ENCODE results near the gene ARID1B.

Gene ARID1B

DNA sequence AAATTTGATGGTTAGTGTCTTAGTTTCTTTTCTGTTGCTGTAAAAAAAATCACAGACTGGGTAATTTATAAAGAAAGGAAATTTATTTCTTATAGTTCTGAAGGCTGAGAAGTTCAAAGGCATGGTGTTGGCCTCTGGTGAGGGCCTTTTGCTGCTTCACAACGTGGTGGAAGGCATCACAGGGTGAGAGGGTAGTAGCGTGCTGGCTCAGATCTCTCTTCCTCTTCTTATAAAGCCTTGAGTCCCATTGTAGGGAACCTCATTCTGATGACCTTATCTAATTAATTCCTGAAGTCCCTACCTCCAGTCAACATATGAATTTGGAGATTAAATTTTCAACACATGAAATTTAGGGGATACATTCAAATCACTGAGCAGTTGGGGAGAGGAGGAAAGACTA lies 62.0 kb downstream of the ARID1B start:
- no peak for DNase-seq (ENCODE audit: low spot score)
- in situ Hi-C loops (cut with MboI; ENCODE audit: low sequenced_read_pairs, unreplicated experiment), result no loop called here
- TF ChIP-seq, protein P1, sequence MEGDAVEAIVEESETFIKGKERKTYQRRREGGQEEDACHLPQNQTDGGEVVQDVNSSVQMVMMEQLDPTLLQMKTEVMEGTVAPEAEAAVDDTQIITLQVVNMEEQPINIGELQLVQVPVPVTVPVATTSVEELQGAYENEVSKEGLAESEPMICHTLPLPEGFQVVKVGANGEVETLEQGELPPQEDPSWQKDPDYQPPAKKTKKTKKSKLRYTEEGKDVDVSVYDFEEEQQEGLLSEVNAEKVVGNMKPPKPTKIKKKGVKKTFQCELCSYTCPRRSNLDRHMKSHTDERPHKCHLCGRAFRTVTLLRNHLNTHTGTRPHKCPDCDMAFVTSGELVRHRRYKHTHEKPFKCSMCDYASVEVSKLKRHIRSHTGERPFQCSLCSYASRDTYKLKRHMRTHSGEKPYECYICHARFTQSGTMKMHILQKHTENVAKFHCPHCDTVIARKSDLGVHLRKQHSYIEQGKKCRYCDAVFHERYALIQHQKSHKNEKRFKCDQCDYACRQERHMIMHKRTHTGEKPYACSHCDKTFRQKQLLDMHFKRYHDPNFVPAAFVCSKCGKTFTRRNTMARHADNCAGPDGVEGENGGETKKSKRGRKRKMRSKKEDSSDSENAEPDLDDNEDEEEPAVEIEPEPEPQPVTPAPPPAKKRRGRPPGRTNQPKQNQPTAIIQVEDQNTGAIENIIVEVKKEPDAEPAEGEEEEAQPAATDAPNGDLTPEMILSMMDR (IDR thresholded peaks at IDR 0.05; ENCODE audit: borderline replicate concordance, control extremely low read depth, extremely low read depth, insufficient read depth, missing control alignments), result no peak

DNA sequence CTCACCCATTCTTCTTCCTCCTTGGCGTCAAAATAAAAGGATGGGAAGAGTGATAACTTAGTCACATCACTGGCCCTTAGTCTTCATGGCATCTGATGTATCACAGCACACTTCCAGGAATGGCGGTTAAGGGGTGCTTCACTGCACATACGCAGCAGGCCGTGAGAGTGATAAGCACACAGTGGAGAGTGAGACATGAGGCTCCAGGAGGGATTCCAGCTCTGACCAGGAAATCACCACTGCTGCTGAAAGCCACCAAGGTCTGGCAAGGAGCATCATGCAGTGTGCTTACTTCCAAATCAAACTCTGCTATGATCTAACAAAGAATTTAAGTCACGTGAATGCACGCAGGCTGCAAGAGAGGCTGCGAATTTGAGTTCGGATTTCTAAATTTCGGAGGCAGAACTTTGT lies 62.4 kb downstream of the ARID1B start:
- no peak for DNase-seq (ENCODE audit: low spot score)
- TF ChIP-seq, protein P1 (IDR thresholded peaks at IDR 0.05; ENCODE audit: borderline replicate concordance, control extremely low read depth, extremely low read depth, insufficient read depth, missing control alignments), result no peak

DNA sequence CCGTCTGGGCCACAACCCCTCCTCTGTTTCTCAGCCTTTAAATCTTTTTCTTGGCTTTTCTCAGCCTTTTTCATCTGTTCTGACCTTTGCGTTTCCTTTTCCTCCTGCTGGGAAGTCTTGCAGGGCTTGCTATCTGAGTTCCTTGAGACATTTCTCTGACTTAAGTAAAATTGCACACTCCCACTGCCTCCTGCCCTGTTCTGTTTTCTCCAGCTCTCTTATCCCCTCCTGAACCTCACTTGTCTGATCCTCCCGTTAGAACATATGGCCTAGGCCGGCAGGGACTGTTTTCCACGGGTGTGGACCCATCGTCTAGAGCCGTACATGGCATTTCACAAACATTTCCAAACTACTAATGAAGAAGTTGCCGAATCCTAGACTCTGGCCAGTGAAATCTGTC lies 63.0 kb downstream of the ARID1B start:
- in situ Hi-C loops (cut with MboI; ENCODE audit: low sequenced_read_pairs, unreplicated experiment), result no loop called here
- no peak for DNase-seq (ENCODE audit: low spot score)
- TF ChIP-seq, protein P1 (IDR thresholded peaks at IDR 0.05; ENCODE audit: borderline replicate concordance, control extremely low read depth, extremely low read depth, insufficient read depth, missing control alignments), result no peak

More for the DNA sequence above, 62.4 kb downstream of the ARID1B start:
- in situ Hi-C loops (cut with MboI; ENCODE audit: low sequenced_read_pairs, unreplicated experiment), result no loop called here

DNA sequence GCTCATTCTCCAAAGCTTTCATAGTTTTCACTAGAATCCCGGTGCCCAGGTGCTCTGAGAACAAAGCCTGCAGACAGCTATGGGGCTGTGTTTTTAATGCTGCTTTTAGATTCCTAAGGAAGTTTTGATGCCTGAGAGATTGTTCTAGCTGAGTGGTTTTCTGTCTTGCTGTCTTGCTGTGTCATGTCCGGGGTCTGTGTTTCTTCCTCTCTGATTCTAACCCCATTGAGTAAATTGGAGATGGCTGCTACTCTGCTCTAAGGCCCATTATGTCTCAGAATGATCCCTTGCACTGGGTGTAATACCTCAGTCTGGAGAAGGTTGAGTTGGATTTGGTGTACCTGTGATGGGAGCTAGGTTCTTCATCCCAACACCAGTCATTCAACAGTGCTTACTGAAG lies 63.4 kb downstream of the ARID1B start:
- in situ Hi-C loops (cut with MboI; ENCODE audit: low sequenced_read_pairs, unreplicated experiment), result no loop called here
- TF ChIP-seq, protein P1 (IDR thresholded peaks at IDR 0.05; ENCODE audit: borderline replicate concordance, control extremely low read depth, extremely low read depth, insufficient read depth, missing control alignments), result no peak
- DNase-seq (ENCODE audit: low spot score), result no peak

DNA sequence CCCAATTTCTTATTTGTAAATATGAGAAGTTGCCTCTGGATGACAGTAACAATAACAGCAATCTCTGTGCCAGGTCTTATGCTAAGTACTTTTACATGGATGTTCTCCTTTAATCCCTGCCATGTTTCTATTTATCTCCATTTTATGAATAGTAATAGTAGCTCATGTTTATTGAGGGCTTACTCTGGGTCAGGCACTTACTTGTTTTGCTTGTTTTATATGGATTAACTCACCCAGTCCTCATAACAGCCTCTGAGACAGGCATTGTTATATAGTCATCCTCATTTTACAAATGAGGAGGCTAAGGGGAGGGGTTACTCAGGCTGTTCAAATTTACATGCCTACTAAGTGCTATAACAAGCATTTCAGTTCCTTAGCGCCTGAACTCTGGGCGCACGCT lies 64.3 kb downstream of the ARID1B start:
- in situ Hi-C loops (cut with MboI; ENCODE audit: low sequenced_read_pairs, unreplicated experiment), result no loop called here
- no peak for DNase-seq (ENCODE audit: low spot score)
- TF ChIP-seq, protein P1 (IDR thresholded peaks at IDR 0.05; ENCODE audit: borderline replicate concordance, control extremely low read depth, extremely low read depth, insufficient read depth, missing control alignments), result no peak

DNA sequence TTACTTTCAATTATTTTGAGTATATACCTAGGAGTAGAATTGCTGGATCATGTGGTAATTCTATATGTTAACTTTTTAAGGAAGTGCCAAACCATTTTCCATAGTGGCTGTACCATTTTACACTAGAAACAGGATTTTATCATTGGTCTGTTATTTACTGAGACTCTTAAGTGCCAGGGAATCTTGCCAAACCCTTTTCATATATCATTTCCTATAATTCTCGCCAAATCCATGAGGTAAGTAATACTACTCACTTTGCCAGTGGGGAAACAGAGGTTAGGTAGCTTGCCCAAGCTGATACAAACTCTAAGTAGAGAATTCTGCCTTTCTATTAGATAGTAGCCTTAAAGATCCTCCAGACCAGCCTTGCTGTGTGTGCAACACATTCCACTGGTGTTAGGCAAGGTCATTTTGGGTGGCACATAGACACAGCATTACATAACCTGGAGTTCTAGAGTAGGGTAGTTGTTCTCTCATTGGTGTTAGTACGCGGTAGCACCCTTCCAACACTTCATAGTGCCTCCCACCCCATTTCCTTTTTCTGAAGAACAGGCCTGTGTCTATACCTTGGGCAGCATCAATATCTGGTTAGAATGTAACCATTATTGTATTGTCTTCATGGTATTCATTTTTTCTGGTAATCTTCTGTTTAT lies 65.5 kb downstream of the ARID1B start:
- in situ Hi-C loops (cut with MboI; ENCODE audit: low sequenced_read_pairs, unreplicated experiment), result no loop called here
- TF ChIP-seq, protein P1 (IDR thresholded peaks at IDR 0.05; ENCODE audit: borderline replicate concordance, control extremely low read depth, extremely low read depth, insufficient read depth, missing control alignments), result no peak
- no peak for DNase-seq (ENCODE audit: low spot score)
